Left ventricle myocardium inferior (tissue), 1 donor: ENCODE data around the gene RGS6. TPM values are rescaled to one million over a fixed set of nuclear protein-coding genes. Genes with fewer than 3 reads are reported as not detected.

Source experiments
- DNase-seq: peaks from one replicate; pipeline ENCODE4 v3.0.0-alpha.2; 2020
- H3K27ac ChIP-seq: fragments of 200-600 bp; replicated peaks from 2 replicates; pipeline ENCODE4 v1.8.0; 2021
- H3K27me3 ChIP-seq: fragments of 200-600 bp; 2 replicates; pipeline ENCODE4 v1.8.0; 2021; ENCODE audit warnings: low read depth
- H3K36me3 ChIP-seq: fragments of 200-600 bp; 2 replicates; pipeline ENCODE4 v1.8.0; 2021
- H3K4me1 ChIP-seq: fragments of 200-600 bp; 2 replicates; pipeline ENCODE4 v1.8.0; 2021
- H3K4me3 ChIP-seq: fragments of 200-600 bp; 2 replicates; pipeline ENCODE4 v1.8.0; 2021; ENCODE audit warnings: mild to moderate bottlenecking, moderate library complexity
- H3K9me3 ChIP-seq: fragments of 200-600 bp; replicated peaks from 2 replicates; pipeline ENCODE4 v1.8.0; 2021
- intact Hi-C: fragments of 100-400 bp; cut with micrococcal nuclease; formaldehyde crosslinking; loops from one replicate; pipeline ENCODE4 v1.11.0; 2022
- total RNA-seq: library from RNA; stranded (reverse); fragmentation: NEBNext Ultra II Directional; extraction: Animal tissue kit (Norgen Biotek cat#: 25700); gene quantifications from one replicate; pipeline ENCODE4 v1.2.1, GENCODE V29; 2021
- TF ChIP-seq, protein P1 (sequence below): fragments of 200-600 bp; IDR thresholded peaks from 2 replicates; pipeline ENCODE4 v1.8.0; 2021; ENCODE audit warnings: antibody characterized with exemption, mild to moderate bottlenecking, borderline replicate concordance
- donor health status: DM: no; HTN: yes; CAD: no; lungs with severe emphysema.

The RGS6 gene
- total RNA-seq, 1 donor from 2014 or later: 23.0 TPM

DNA sequence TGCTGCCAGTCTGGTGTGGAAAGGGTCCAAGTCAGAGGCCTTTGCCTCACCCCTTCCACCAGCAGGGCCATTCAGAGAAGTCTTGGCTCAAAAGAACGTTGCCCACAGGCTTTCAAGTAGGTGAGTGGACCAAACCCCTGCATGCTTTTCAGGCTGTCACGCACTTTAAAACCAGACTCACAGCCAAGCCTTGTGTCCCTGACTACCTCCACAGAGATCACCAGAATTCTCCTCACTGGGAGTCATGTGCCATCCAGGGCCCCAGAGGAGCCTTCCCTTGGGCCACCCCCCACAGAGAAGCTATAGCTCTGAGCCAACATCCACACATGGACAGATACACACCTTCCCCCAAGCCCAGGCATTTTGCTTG, 678.6 kb downstream of the RGS6 start:
- Histone ChIP-seq H3K4me1 (peaks cover 53% of the 10 kb centered on the region), H3K27ac (no peak overlapping the region), H3K9me3 (no peaks in the 10 kb centered on the region), H3K4me3 (no peak overlapping the region), H3K36me3 (no peaks in the 10 kb centered on the region), H3K27me3 (no peaks in the 10 kb centered on the region)
- TF ChIP-seq, protein P1, sequence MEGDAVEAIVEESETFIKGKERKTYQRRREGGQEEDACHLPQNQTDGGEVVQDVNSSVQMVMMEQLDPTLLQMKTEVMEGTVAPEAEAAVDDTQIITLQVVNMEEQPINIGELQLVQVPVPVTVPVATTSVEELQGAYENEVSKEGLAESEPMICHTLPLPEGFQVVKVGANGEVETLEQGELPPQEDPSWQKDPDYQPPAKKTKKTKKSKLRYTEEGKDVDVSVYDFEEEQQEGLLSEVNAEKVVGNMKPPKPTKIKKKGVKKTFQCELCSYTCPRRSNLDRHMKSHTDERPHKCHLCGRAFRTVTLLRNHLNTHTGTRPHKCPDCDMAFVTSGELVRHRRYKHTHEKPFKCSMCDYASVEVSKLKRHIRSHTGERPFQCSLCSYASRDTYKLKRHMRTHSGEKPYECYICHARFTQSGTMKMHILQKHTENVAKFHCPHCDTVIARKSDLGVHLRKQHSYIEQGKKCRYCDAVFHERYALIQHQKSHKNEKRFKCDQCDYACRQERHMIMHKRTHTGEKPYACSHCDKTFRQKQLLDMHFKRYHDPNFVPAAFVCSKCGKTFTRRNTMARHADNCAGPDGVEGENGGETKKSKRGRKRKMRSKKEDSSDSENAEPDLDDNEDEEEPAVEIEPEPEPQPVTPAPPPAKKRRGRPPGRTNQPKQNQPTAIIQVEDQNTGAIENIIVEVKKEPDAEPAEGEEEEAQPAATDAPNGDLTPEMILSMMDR: no peak
- no peak for DNase-seq
- intact Hi-C loops: no loop called here

DNA sequence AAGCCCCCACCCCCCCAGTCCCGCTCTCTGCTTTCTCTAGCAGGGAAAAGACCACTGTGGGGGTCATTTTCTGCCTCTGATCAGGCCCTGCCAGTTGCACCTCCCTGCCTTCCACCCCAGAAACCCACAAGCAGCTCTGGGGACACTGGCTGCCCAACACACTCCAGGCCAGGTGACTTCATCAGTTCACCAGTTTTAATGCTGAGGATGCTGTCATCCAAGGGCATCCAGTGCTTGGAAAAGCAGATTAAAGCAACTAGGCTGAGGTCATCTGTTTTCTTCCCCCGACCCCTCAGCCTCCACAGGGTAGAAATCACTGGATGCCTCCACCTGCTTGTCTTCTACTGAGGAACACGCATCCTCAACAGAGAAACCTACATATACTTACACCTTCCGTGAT, 679.3 kb downstream of the RGS6 start:
- no peak overlapping the region for H3K27ac ChIP-seq

DNA sequence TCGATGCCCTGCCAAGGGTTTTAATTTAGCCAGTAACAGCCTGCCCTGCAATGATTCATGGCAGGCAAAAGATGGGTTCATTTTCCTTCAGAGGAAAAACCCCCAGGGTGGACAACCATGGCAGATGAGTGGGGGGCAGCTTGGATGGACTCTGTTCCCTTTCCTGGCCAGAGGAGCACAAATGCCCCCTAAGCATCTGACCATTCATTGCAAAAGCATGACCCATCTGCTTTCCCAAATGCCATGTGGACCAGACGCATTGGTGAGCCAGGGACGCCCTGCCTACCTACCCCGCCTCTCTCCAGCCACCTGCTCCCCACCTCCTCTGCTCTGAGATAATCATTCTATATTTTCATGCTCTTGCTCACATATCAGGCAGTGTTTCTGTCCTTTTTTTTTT, 679.8 kb downstream of the RGS6 start:
- peaks cover 65% of the 10 kb centered on the region for H3K4me1 ChIP-seq
- DNase-seq: no peak
- H3K27me3 ChIP-seq: no peaks in the 10 kb centered on the region
- intact Hi-C loops: no loop called here
- H3K27ac ChIP-seq: no peak overlapping the region
- H3K36me3 ChIP-seq: no peaks in the 10 kb centered on the region
- TF ChIP-seq, protein P1: no peak
- H3K9me3 ChIP-seq: no peaks in the 10 kb centered on the region
- no peak overlapping the region for H3K4me3 ChIP-seq

More for the DNA sequence above, 679.3 kb downstream of the RGS6 start:
- intact Hi-C loops: no loop called here
- no peak for DNase-seq
- H3K9me3 ChIP-seq: no peaks in the 10 kb centered on the region
- H3K36me3 ChIP-seq: no peaks in the 10 kb centered on the region
- H3K4me3 ChIP-seq: no peak overlapping the region
- no peaks in the 10 kb centered on the region for H3K27me3 ChIP-seq
- TF ChIP-seq, protein P1: no peak
- H3K4me1 ChIP-seq: peaks cover 60% of the 10 kb centered on the region

DNA sequence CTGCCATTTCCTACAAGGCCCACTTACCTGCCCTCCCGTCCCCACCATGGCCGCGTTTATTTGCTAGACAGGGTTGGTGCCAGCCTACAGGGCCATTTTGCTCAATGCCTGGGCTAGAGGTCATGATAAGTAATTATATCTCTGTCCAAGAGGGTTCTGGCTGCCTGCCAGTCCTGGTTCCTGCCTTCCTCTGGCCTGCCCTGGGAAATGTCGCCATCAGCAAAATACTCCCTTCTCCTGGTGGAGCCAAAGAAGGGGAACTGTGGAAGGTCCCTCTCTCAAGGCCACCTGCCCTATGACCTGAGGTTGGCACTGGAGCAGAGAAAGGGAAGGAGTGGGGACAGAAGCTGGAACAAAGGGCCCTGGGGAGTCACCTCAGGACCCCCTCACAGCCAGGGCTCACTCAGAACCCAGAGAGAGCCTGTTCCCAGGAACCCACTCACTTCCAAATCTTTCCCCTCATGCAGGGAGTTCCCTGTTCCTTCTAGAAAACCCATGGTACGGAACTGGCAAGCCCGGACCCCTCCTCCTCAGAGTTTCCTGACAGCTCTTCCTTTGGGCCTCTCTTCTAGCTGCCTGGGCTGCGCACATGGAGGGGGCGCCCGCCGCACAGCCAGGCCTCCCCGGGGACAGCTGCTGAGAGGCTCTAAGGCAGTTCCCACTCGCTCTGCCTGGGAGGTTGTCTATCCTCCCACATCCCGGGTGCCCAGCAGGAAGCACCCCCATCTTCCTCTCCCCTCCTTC, 681.2 kb downstream of the RGS6 start:
- Histone ChIP-seq H3K4me1 (peaks cover 79% of the 10 kb centered on the region), H3K27me3 (no peaks in the 10 kb centered on the region), H3K27ac (peak overlapping the region; percentile 93), H3K4me3 (no peak overlapping the region), H3K9me3 (no peaks in the 10 kb centered on the region), H3K36me3 (no peaks in the 10 kb centered on the region)
- TF ChIP-seq, protein P1: no peak
- intact Hi-C loops: no loop called here
- DNase-seq: peak; percentile 88

DNA sequence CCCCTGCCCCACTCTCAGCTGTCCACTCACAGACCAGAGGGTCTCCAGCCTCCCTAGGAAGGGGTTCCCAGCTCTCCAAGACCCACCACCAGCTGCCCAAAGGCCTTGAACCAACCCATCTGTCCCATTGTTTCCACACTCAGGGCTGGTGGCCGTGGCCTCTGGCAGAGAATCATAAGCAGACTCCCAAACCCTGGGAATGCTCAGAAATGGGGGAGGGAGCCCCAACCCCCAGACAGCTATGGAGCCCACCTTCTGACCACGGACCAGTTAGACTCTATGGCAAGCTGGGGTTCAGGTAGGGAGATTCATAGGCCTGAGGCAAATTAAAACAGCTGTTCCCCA, 681.7 kb downstream of the RGS6 start:
- Histone ChIP-seq H3K4me3 (no peak overlapping the region), H3K9me3 (no peaks in the 10 kb centered on the region), H3K27me3 (no peaks in the 10 kb centered on the region), H3K4me1 (peaks cover 84% of the 10 kb centered on the region), H3K27ac (peak overlapping the region; percentile 93), H3K36me3 (no peaks in the 10 kb centered on the region)
- intact Hi-C loops: no loop called here
- DNase-seq: no peak
- TF ChIP-seq, protein P1: no peak
